ENCODE measurements around the gene QRFP. TPM values are rescaled to one million over a fixed set of nuclear protein-coding genes. Genes with fewer than 3 reads are reported as not detected.

Gene QRFP
- total and polyA plus RNA-seq, 4 donors, result 0.05 TPM; not detected in 3

- no peak for TF ChIP-seq MAX (IDR thresholded peaks at IDR 0.05)
- TF ChIP-seq SP1 (IDR thresholded peaks at IDR 0.05), result no peak
These were observed 6.5 kb downstream of the QRFP start (continued) for GRCh38 chr9:130890124-130890523.

- no peaks in the 10 kb centered on the region for H3K9me3 ChIP-seq (ENCODE audit: control insufficient read depth in 4 of 4, low read length in 3 of 4)
- 94% methylated on average over 22 of the region's 22 CpGs for WGBS
- no peak for DNase-seq (ENCODE audit: low spot score)
- H3K27me3 ChIP-seq (ENCODE audit: control insufficient read depth in 4 of 4, insufficient read depth in 4 of 4, low read length in 3 of 4), result no peaks in the 10 kb centered on the region
- H3K27ac ChIP-seq (ENCODE audit: low read depth in 1 of 2, low read length in 2 of 2), result no peak overlapping the region
- no peak for TF ChIP-seq GABPA (IDR thresholded peaks at IDR 0.05 in 1 of 2, conservative IDR thresholded peaks at IDR 0.05 in 1 of 2)
- no peak for TF ChIP-seq HNF4A (conservative IDR thresholded peaks at IDR 0.05)
- no peak for TF ChIP-seq MAX (IDR thresholded peaks at IDR 0.05)
- TF ChIP-seq RXRA (IDR thresholded peaks at IDR 0.05), result no peak
- no peak for TF ChIP-seq SP1 (IDR thresholded peaks at IDR 0.05)
- TF ChIP-seq EGR1 (IDR thresholded peaks at IDR 0.05; ENCODE audit: low read depth in 2 of 2), result no peak
- TF ChIP-seq TAF1 (conservative IDR thresholded peaks at IDR 0.05), result no peak
- TF ChIP-seq NR2F2 (IDR thresholded peaks at IDR 0.05), result no peak
- no peak for TF ChIP-seq FOXA2 (IDR thresholded peaks at IDR 0.05)
- TF ChIP-seq ZBTB33 (IDR thresholded peaks at IDR 0.05), result no peak
- H3K36me3 ChIP-seq (ENCODE audit: control insufficient read depth in 4 of 4, insufficient read depth in 3 of 4, low read depth in 1 of 4, low read length in 3 of 4), result peaks cover 3 to 59% (median 18%) of the 10 kb centered on the region in 4 donors
- no peaks in the 10 kb centered on the region for H3K4me1 ChIP-seq (ENCODE audit: control insufficient read depth in 4 of 4, insufficient read depth in 4 of 4, low read length in 3 of 4)
- H3K9ac ChIP-seq (ENCODE audit: low read depth in 1 of 2, low read length in 2 of 2), result no peak overlapping the region
- H3K4me3 ChIP-seq (ENCODE audit: low read depth in 1 of 3, low read length in 3 of 3), result no peak overlapping the region
These were observed 8.3 kb downstream of the QRFP start for GRCh38 chr9:130888146-130888885.

- 90% methylated on average over 25 of the region's 25 CpGs for WGBS
- Histone ChIP-seq H3K9ac (ENCODE audit: low read depth in 1 of 2, low read length in 2 of 2) (no peak overlapping the region), H3K4me1 (ENCODE audit: control insufficient read depth in 4 of 4, insufficient read depth in 4 of 4, low read length in 3 of 4) (no peaks in the 10 kb centered on the region), H3K27ac (ENCODE audit: low read depth in 1 of 2, low read length in 2 of 2) (no peak overlapping the region), H3K27me3 (ENCODE audit: control insufficient read depth in 4 of 4, insufficient read depth in 4 of 4, low read length in 3 of 4) (no peaks in the 10 kb centered on the region), H3K9me3 (ENCODE audit: control insufficient read depth in 4 of 4, low read length in 3 of 4) (no peaks in the 10 kb centered on the region), H3K4me3 (ENCODE audit: low read depth in 1 of 3, low read length in 3 of 3) (no peak overlapping the region), H3K36me3 (ENCODE audit: control insufficient read depth in 4 of 4, insufficient read depth in 3 of 4, low read depth in 1 of 4, low read length in 3 of 4) (peaks cover 3 to 60% (median 20%) of the 10 kb centered on the region in 4 donors)
- no peak for DNase-seq (ENCODE audit: low spot score)
- TF ChIP-seq JUND (IDR thresholded peaks at IDR 0.05) (no peak), YY1 (IDR thresholded peaks at IDR 0.05) (no peak), FOXA2 (IDR thresholded peaks at IDR 0.05) (no peak), NR2F2 (IDR thresholded peaks at IDR 0.05) (no peak), RAD21 (IDR thresholded peaks at IDR 0.05) (no peak)
These were observed 9.0 kb downstream of the QRFP start for GRCh38 chr9:130887494-130888144.

GRCh38 chr9:130886981-130887380 lies 9.6 kb downstream of the QRFP start:
- Histone ChIP-seq H3K4me3 (ENCODE audit: low read depth in 1 of 3, low read length in 3 of 3) (no peak overlapping the region), H3K9ac (ENCODE audit: low read depth in 1 of 2, low read length in 2 of 2) (no peak overlapping the region), H3K9me3 (ENCODE audit: control insufficient read depth in 4 of 4, low read length in 3 of 4) (no peaks in the 10 kb centered on the region), H3K27me3 (ENCODE audit: control insufficient read depth in 4 of 4, insufficient read depth in 4 of 4, low read length in 3 of 4) (no peaks in the 10 kb centered on the region), H3K27ac (ENCODE audit: low read depth in 1 of 2, low read length in 2 of 2) (no peak overlapping the region), H3K36me3 (ENCODE audit: control insufficient read depth in 4 of 4, insufficient read depth in 3 of 4, low read depth in 1 of 4, low read length in 3 of 4) (peaks cover 3 to 64% (median 21%) of the 10 kb centered on the region in 4 donors), H3K4me1 (ENCODE audit: control insufficient read depth in 4 of 4, insufficient read depth in 4 of 4, low read length in 3 of 4) (no peaks in the 10 kb centered on the region)
- no peak for DNase-seq (ENCODE audit: low spot score)
- 95% methylated on average over 23 of the region's 23 CpGs for WGBS
- TF ChIP-seq RAD21 (IDR thresholded peaks at IDR 0.05) (no peak), ATF3 (IDR thresholded peaks at IDR 0.05) (no peak), TAF1 (conservative IDR thresholded peaks at IDR 0.05) (no peak), REST (IDR thresholded peaks at IDR 0.05) (no peak), HNF4G (IDR thresholded peaks at IDR 0.05) (no peak), FOXA1 (IDR thresholded peaks at IDR 0.05) (no peak), HNF4A (conservative IDR thresholded peaks at IDR 0.05) (no peak), EGR1 (IDR thresholded peaks at IDR 0.05; ENCODE audit: low read depth in 2 of 2) (no peak), GABPA (IDR thresholded peaks at IDR 0.05 in 1 of 2, conservative IDR thresholded peaks at IDR 0.05 in 1 of 2) (no peak)

Data from liver (tissue), 9 donors.